GM19452 (cell line): ENCODE results near the gene RAB5IF.
"Not testable (repeated sequence)": the region's sequence is repeated elsewhere in the genome, so short reads cannot be mapped to it uniquely, and the experiment has no call there.

ENCODE experiments used
- ATAC-seq: cut with Tn5 transposase; IDR thresholded peaks from one replicate; pipeline ENCODE4 v1.9.1; 2021; ENCODE audit not compliant: unreplicated experiment

The RAB5IF gene, protein sequence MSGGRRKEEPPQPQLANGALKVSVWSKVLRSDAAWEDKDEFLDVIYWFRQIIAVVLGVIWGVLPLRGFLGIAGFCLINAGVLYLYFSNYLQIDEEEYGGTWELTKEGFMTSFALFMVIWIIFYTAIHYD

GRCh38 chr20:36605399-36606157 is at the start of gene RAB5IF:
Gene RAB5IF, plus strand, starts transcription at chr20:36605779. Its CDS starts 173 bp downstream, at chr20:36605952.
- peak; percentile 74 for ATAC-seq

DNA sequence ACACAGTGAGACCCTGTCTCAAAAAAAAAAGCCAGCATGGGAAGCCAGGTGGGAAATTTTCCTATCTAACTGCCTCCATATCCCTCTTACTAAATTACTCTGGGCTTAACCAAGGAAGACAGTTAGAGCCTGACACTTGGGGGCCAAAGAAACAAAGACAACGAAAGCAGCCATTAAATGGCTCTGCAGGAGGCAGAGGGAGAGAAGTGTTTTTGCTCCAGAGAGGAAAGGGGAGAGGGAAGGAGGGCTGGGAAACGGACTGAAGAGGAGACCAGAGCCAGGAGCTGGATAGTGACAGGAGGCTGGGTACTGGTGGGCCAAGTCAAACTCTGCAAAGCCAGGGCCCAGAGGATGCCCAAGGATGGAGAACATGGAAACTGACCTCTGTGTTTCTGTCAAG is 42.9 kb upstream of the RAB5IF start:
- ATAC-seq: no peak

DNA sequence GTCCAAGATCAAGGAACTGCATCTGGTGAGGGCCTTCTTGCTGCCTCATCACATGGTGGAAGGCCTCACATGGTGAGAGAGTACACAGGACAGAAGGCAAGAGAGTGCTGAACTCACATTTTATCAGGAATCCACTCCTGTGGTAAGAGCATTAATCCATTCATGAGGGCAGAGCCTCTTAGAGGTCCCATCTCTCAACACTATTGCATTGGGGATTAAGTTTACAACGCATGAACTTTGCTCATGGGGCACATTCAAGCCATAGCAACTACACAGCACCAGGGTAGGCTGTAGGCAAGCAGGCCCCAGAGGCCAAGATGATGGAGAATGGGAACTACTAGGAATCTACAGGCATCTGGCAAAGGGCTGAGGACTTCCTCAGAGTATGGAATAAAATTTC is 42.2 kb upstream of the RAB5IF start:
- no peak for ATAC-seq

DNA sequence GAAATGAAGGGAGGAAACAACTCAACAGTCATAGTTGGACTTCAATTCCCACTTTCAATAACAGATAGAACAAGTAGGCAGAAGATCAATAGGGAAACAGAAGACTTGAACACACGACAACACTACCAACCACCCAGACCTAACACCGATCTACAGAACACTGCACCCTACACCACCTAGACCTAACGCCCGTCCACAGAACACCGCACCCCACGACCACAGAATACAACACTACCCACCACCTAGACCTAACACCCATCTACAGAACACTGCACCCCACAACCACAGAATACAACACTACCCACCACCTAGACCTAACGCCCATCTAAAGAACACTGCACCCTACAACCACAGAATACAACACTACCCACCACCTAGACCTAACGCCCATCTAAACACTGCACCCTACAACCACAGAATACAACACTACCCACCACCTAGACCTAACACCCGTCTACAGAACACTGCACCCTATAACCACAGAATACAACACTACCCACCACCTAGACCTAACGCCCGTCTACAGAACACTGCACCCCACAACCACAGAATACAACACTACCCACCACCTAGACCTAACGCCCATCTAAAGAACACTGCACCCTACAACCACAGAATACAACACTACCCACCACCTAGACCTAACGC is 41.4 kb upstream of the RAB5IF start:
- not testable (repeated sequence) for ATAC-seq

GRCh38 chr20:36564726-36565121 is 40.9 kb upstream of the RAB5IF start:
- ATAC-seq: not testable (repeated sequence)

DNA sequence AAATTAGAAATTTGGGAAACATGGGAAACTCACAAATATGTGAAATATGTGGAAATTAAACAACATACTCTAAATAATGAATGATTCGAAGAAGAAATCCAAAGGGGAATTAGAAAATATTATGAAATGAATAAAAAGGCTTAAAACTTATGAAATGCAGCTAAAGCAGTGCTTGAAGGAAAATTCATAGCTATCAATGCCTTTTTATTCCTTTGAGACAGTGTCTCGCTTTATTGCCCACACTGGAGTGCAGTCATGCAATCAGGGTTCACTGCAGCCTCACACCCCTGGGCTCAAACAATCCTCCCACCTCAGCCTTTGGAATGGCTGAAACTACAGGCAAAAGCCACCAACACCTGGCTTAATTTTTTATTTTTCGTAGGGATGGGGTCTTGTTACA is 40.1 kb upstream of the RAB5IF start:
- ATAC-seq: no peak

DNA sequence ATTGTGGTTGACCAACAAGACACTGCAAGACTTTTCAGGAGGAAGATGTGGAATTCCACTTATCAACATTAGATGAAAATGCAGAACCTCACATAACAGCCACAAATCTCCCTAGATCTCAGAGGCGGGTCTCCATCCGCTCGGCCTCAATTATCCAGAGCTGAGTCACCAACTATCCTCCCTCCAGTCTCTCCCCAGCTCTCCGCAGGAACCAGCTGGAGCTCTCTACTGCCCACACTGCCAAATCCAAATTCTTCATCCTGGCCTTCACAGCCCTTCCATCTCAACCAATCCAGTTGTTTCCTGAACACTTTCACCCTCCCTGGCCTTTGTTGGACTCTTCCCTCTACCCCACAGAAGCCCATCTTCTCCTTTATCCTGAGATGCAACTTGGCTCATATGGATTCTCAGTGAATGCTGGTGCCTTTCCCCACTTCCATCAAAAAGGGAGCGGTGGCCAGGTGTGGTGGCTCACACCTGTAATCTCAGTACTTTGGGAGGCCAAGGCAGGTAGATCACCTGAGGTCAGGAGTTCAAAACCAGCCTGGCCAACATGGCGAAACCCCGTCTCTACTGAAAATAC is 35.6 kb upstream of the RAB5IF start:
- ATAC-seq: no peak

GRCh38 chr20:36571564-36572504 is 33.7 kb upstream of the RAB5IF start:
- ATAC-seq: no peak

- ATAC-seq: no peak
Measured at GRCh38 chr20:36572701-36573102, 32.9 kb upstream of the RAB5IF start.

- ATAC-seq: peak; percentile 59
Measured at GRCh38 chr20:36573103-36573797, 32.3 kb upstream of the RAB5IF start, which contains the start of gene TGIF2. Gene TGIF2, plus strand, starts transcription at chr20:36573597. Its CDS starts 5,178 bp downstream, at chr20:36578775.

DNA sequence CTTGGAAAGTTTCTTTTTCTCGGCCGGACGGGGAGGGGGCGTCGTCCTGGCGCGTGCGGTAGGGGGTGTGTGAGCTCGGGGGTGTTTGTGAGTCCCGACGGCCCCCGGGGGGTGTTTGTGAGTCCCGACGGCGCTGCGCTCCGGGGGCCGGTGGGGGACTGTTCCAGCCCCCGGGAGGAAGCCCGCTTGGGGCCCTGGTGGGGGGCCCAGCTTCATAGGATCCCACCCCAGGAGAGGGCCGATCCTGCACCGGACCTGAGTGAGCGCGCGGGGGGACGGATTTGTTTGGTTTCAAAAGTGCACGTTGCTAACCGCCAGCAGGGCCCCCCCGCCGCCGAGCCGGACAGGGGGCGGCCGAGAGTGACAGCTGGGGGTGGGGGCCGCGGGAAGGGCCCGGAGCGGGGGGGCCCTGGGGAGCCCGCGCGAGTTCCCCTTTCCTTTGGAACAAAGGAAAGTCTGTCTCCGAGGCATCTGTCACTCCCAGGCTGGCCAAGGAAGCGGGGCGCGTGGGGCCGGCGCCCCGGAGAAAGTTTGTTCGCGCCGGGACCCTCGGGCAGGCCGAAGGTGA is 31.7 kb upstream of the RAB5IF start:
- ATAC-seq: no peak

DNA sequence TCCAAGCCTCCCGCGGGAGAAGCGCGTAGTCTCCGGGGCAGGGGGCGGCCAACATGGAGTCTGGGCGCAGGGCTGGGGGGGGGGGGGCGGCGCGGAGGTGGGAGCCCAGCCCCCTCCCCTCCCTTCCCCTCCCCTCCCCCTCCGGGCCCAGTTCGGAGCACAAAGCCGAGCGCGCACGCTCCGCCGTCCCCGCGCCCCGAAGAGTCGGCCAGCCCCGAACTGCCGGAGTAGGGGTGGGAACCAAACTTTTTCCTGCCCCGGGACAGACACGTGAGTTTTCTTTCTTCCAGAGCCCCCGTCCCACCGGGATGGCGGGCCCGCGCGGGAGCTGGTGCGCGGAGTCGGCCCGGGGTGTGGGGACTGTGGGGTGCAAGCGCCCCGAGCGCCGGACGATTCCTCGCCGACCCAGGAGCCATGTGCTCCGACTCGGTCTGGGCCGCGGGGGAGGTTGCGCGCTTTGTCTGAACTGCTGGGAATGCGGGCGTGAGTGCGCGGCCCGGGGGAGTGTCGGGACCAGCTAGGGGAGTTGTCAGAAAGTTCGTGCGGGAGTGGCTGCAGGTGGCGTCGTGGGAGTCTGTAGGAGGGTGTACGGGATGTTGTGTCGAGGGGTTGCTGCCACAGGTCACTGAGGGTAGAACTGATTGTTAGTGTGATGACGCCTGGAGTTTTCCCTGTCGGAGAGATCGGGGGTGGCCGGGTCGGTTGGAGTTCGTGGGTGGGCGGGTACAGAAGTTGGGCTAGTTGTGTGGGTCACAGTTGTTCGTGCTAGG is 31.0 kb upstream of the RAB5IF start:
- no peak for ATAC-seq

DNA sequence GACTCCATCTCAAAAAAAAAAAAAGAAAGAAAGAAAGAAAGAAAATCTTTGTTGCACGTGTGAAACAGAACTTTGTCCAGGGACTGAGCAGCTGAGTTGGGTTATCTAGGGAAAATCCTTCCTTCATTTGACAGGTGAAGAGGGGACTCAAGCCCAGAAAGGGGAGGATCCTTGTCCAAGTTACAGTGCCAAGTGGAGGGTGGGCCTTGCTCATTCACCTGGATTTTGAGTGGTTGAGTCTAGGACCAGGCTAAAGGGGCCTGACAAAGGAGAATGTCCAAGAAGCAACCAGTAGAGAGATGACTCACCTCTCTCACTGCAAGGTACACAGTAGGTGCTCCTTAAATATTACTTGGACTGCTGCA is 29.5 kb upstream of the RAB5IF start:
- ATAC-seq: no peak

- ATAC-seq: no peak
Measured at GRCh38 chr20:36578356-36579041, 27.1 kb upstream of the RAB5IF start.

DNA sequence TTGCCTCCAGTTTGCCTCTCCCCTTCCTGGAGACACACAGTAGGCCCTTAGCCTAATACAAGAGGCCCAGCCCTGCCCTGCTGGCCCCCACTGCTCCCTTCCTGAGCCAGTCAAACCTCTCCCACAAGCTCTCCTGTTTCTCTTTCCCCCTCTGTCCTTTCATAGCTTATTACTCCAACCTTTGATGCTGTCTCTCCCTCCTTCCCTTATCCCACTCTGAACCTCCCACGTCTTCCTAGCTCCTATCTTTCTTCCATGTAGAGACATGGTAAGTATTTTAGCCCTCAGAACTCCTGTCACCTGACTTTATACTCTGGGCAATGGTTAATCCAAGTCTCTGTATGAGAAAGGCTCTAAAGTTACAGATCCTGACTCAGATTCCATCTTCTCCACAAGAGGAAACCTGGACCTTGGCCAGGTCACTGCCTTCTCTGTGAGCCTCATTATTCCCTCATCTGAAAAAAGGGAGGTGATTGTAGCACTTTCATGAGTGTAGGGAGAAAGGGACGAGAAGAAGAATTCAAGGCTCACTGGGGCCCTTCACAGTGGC is 25.5 kb upstream of the RAB5IF start:
- no peak for ATAC-seq

DNA sequence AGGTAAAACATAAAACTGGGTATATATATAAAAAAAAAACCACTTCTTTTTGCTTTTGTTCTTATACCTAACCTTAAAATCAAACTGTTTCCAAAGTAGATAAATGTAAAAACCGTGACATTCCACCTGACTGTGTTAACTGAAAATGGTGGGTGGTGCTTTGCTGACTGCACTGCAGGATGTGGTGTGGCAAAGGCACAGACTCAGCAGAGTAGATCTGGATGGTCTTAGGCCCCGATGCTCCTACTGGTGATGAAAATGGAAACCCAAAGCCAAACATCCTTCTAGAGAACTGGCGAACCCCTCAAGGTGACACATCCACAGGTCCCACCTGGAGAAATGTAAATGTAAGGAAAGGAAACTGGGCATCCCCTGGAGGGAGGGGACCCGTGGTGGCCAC is 23.3 kb upstream of the RAB5IF start:
- no peak for ATAC-seq

DNA sequence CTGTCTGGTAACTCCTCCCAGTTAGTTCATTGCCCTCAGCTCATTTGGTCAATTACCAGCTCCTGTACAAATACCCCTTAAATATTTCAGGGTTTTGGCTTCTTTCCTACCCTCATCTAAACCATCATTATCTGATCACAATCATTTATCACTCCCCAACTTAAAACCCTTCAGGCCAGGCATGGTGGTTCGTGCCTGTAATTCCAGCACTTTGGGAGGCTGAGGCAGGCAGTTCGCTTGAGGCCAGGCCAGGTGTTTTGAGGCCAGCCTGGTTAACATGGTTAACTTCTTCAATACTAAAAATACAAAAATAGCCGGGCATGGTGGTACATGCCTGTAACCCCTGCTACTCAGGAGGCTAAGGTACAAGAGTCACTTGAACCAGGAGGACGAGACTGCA is 22.8 kb upstream of the RAB5IF start:
- no peak for ATAC-seq

- ATAC-seq: no peak
Measured at GRCh38 chr20:36584018-36584481, 21.5 kb upstream of the RAB5IF start.
